Small intestine (tissue), 7 donors: ENCODE results near the gene POU2F1. TPM values are rescaled to one million over a fixed set of nuclear protein-coding genes. Genes with fewer than 3 reads are reported as not detected.

Experiments
- DNase-seq, 2 donors: peaks; one replicate each; pipeline versions ENCODE4 v3.0.0 to v3.0.0-alpha.2; 2013
- FAIRE-seq: peaks from 2 replicates; lab custom pipeline; 2012; peaks lifted over from hg19 to GRCh38; lab: Jason Lieb, UNC
- H3K27ac ChIP-seq, 3 donors: one replicate each; pipeline ENCODE4 v1.5.1; 2013; ENCODE audit warnings: low read length in 2 of 3, mild to moderate bottlenecking in 2 of 3, control low read depth in 1 of 3, inconsistent platforms in 1 of 3, low read depth in 1 of 3, moderate library complexity in 1 of 3
- H3K27me3 ChIP-seq, 3 donors: one replicate each; pipeline ENCODE4 v1.6.1; 2013; ENCODE audit warnings: low read length in 3 of 3, inconsistent platforms in 1 of 3; ENCODE audit not compliant: control insufficient read depth in 3 of 3, insufficient read depth in 3 of 3
- H3K36me3 ChIP-seq, 3 donors: one replicate each; pipeline ENCODE4 v1.6.1; 2013; ENCODE audit warnings: low read length in 3 of 3, inconsistent platforms in 1 of 3, low read depth in 1 of 3, mild to moderate bottlenecking in 1 of 3, moderate library complexity in 1 of 3; ENCODE audit not compliant: control insufficient read depth in 3 of 3, insufficient read depth in 2 of 3
- H3K4me1 ChIP-seq, 3 donors: one replicate each; pipeline ENCODE4 v1.6.1; 2013; ENCODE audit warnings: low read length in 2 of 3, inconsistent platforms in 1 of 3, low read depth in 1 of 3, mild to moderate bottlenecking in 1 of 3, moderate library complexity in 1 of 3; ENCODE audit not compliant: control insufficient read depth in 3 of 3, insufficient read depth in 2 of 3
- H3K4me3 ChIP-seq, 3 donors: one replicate each; pipeline ENCODE4 v1.5.1; 2013; ENCODE audit warnings: low read length in 3 of 3, control low read depth in 1 of 3, inconsistent platforms in 1 of 3, low read depth in 1 of 3, mild to moderate bottlenecking in 1 of 3, moderate library complexity in 1 of 3
- H3K9me3 ChIP-seq, 2 donors: one replicate each; pipeline ENCODE4 v1.6.1; 2013; ENCODE audit warnings: low read depth in 1 of 2, low read length in 1 of 2; ENCODE audit not compliant: control insufficient read depth in 2 of 2, insufficient read depth in 1 of 2
- WGBS, 3 donors: extraction: QIAGEN DNeasy Blood & Tissue Kit; methylation state at CpG; one replicate each; pipeline ENCODE4 v1.1.7; 2013; 5-methylcytosine and 5-hydroxymethylcytosine counted together
- polyA plus RNA-seq, 4 donors: library from polyadenylated mRNA; stranded (reverse) in 3 of 4; unstranded in 1 of 4; fragments of 200-250 nt in 3 of 4; fragments of 120-200 nt in 1 of 4; gene quantifications; one replicate each; pipeline versions ENCODE4 v1.2.1 to v1.2.3, GENCODE V29; 2013
- donor health status: healthy with polysubstance abuse.
- donor health status: control.
- donor health status: control.
- donor health status: Bipolar disorder and iron deficiency.
- donor health status: healthy.

POU2F1 gene
- polyA plus RNA-seq, 4 donors: 0.81 to 8.9 (median 2.3) TPM

GRCh38 chr1:167292216-167292615, 71.5 kb downstream of the POU2F1 start:
- DNase-seq (no peak), FAIRE-seq (no peak)
- no peak overlapping the region for H3K4me3 ChIP-seq
- no peak overlapping the region for H3K27ac ChIP-seq
- H3K27me3 ChIP-seq: no peaks in the 10 kb centered on the region
- no peaks in the 10 kb centered on the region for H3K9me3 ChIP-seq
- no peaks in the 10 kb centered on the region for H3K36me3 ChIP-seq
- H3K4me1 ChIP-seq: peaks cover 0 to 3% (median 0%) of the 10 kb centered on the region in 3 donors

- Histone ChIP-seq H3K9me3 (no peaks in the 10 kb centered on the region), H3K4me1 (peaks cover 0 to 7% (median 0%) of the 10 kb centered on the region in 3 donors), H3K27me3 (no peaks in the 10 kb centered on the region), H3K4me3 (no peak overlapping the region), H3K36me3 (no peaks in the 10 kb centered on the region), H3K27ac (no peak overlapping the region)
- FAIRE-seq (no peak), DNase-seq (no peak)
- WGBS, 3 donors: 86 to 97% (median 92%) methylated on average over 4 of the region's 4 CpGs
Observed at GRCh38 chr1:167293057-167293456, 72.4 kb downstream of the POU2F1 start.

GRCh38 chr1:167294528-167294927, 73.8 kb downstream of the POU2F1 start:
- H3K27me3 ChIP-seq: no peaks in the 10 kb centered on the region
- DNase-seq (no peak), FAIRE-seq (no peak)
- peaks cover 0 to 9% (median 0%) of the 10 kb centered on the region in 3 donors for H3K4me1 ChIP-seq
- WGBS, 3 donors: 72 to 92% (median 76%) methylated on average over 2 of the region's 2 CpGs
- H3K27ac ChIP-seq: no peak overlapping the region
- no peaks in the 10 kb centered on the region for H3K9me3 ChIP-seq
- no peaks in the 10 kb centered on the region for H3K36me3 ChIP-seq
- H3K4me3 ChIP-seq: no peak overlapping the region

- Histone ChIP-seq H3K9me3 (no peaks in the 10 kb centered on the region), H3K27me3 (no peaks in the 10 kb centered on the region), H3K27ac (peak overlapping the region; percentile 77 to 79 (median 78)), H3K4me1 (peaks cover 0 to 9% (median 0%) of the 10 kb centered on the region in 3 donors), H3K36me3 (no peaks in the 10 kb centered on the region), H3K4me3 (no peak overlapping the region)
- no peak for FAIRE-seq
- peak; percentile 77 to 92 for DNase-seq
- 17 to 47% (median 29%) methylated on average over 4 of the region's 4 CpGs for WGBS, 3 donors
Observed at GRCh38 chr1:167297222-167298214, 76.8 kb downstream of the POU2F1 start.

- Histone ChIP-seq H3K27me3 (no peaks in the 10 kb centered on the region), H3K4me1 (peaks cover 0 to 9% (median 0%) of the 10 kb centered on the region in 3 donors), H3K36me3 (no peaks in the 10 kb centered on the region), H3K4me3 (no peak overlapping the region), H3K27ac (peak overlapping the region in 1 of 3 donors; percentile 77), H3K9me3 (no peaks in the 10 kb centered on the region)
- FAIRE-seq (peak; percentile 85), DNase-seq (no peak)
- WGBS, 3 donors: 36 to 44% (median 42%) methylated on average over 3 of the region's 3 CpGs
Observed at GRCh38 chr1:167298325-167298724, 77.6 kb downstream of the POU2F1 start.

- H3K4me1 ChIP-seq: peaks cover 0 to 9% (median 3%) of the 10 kb centered on the region in 3 donors
- H3K27me3 ChIP-seq: no peaks in the 10 kb centered on the region
- H3K9me3 ChIP-seq: no peaks in the 10 kb centered on the region
- no peak overlapping the region for H3K4me3 ChIP-seq
- DNase-seq (no peak), FAIRE-seq (no peak)
- 92 to 98% (median 97%) methylated on average over 1 of the region's 1 CpG for WGBS, 3 donors
- peaks cover 0 to 2% (median 0%) of the 10 kb centered on the region in 3 donors for H3K36me3 ChIP-seq
- H3K27ac ChIP-seq: no peak overlapping the region
Observed at GRCh38 chr1:167301355-167301754, 80.7 kb downstream of the POU2F1 start.

GRCh38 chr1:167304165-167304564, 83.5 kb downstream of the POU2F1 start:
- H3K27me3 ChIP-seq: no peaks in the 10 kb centered on the region
- no peak overlapping the region for H3K4me3 ChIP-seq
- no peak overlapping the region for H3K27ac ChIP-seq
- 91 to 96% (median 93%) methylated on average over 4 of the region's 4 CpGs for WGBS, 3 donors
- H3K9me3 ChIP-seq: no peaks in the 10 kb centered on the region
- peaks cover 0 to 3% (median 0%) of the 10 kb centered on the region in 3 donors for H3K4me1 ChIP-seq
- DNase-seq (no peak), FAIRE-seq (no peak)
- peaks cover 0 to 2% (median 0%) of the 10 kb centered on the region in 3 donors for H3K36me3 ChIP-seq

GRCh38 chr1:167305059-167305705, 84.5 kb downstream of the POU2F1 start:
- H3K9me3 ChIP-seq: no peaks in the 10 kb centered on the region
- peaks cover 0 to 3% (median 0%) of the 10 kb centered on the region in 3 donors for H3K4me1 ChIP-seq
- WGBS, 3 donors: 85 to 93% (median 92%) methylated on average over 9 of the region's 9 CpGs
- no peaks in the 10 kb centered on the region for H3K27me3 ChIP-seq
- H3K36me3 ChIP-seq: peaks cover 0 to 2% (median 0%) of the 10 kb centered on the region in 3 donors
- H3K27ac ChIP-seq: no peak overlapping the region
- FAIRE-seq (no peak), DNase-seq (no peak)
- H3K4me3 ChIP-seq: no peak overlapping the region
